ENCODE data around the gene HASPIN.

GRCh38 chr17:3738562-3739295 lies 15.0 kb downstream of the HASPIN start:
- TF ChIP-seq CTCF (conservative IDR thresholded peaks at IDR 0.05; ENCODE audit: low read depth in 2 of 2) (no peak), CREB1 (CRISPR knock-in tag; IDR thresholded peaks at IDR 0.05; ENCODE audit: low read depth) (no peak), REST (IDR thresholded peaks at IDR 0.05; ENCODE audit: unreplicated experiment) (no peak), POLR2AphosphoS5 (IDR thresholded peaks at IDR 0.05; ENCODE audit: low read depth) (no peak), JUNB (IDR thresholded peaks at IDR 0.05; ENCODE audit: unreplicated experiment) (no peak), EZH2phosphoT487 (IDR thresholded peaks at IDR 0.05; ENCODE audit: unreplicated experiment) (no peak), EZH2 (IDR thresholded peaks at IDR 0.05; ENCODE audit: low read depth, unreplicated experiment) (no peak), NANOG (IDR thresholded peaks at IDR 0.05; ENCODE audit: borderline replicate concordance) (no peak), ETS1 (IDR thresholded peaks at IDR 0.05) (no peak), ZNF114 (CRISPR knock-in tag; IDR thresholded peaks at IDR 0.05) (no peak), STAT1 (IDR thresholded peaks at IDR 0.05; ENCODE audit: unreplicated experiment) (no peak), ZNF331 (CRISPR knock-in tag; IDR thresholded peaks at IDR 0.05; ENCODE audit: low read depth) (no peak), ZNF462 (CRISPR knock-in tag; IDR thresholded peaks at IDR 0.05) (no peak)

Data from GM23338 (cell line).